Astrocyte of the cerebellum (primary cell): ENCODE results near the gene SLC45A2.
"Not testable (repeated sequence)": the region's sequence is repeated elsewhere in the genome, so short reads cannot be mapped to it uniquely, and the experiment has no call there.

Experiments
- DNase-seq: peaks from one replicate; pipeline ENCODE4 v3.0.0-alpha.2; 2011; ENCODE audit warnings: low read depth
- H3K4me3 ChIP-seq: 2 replicates; pipeline ENCODE4 v1.5.1; 2011; ENCODE audit warnings: mild to moderate bottlenecking, low read depth, low read length, moderate library complexity
- in situ Hi-C: cut with HindIII; loops from 2 replicates; pipeline ENCODE4 v1.10.0; 2017; ENCODE audit warnings: low sequenced_read_pairs
- TF ChIP-seq, protein P1 (sequence below): IDR thresholded peaks from 2 replicates; pipeline ENCODE4 v1.5.1; 2012; ENCODE audit warnings: low read length, low read depth, moderate library complexity, mild to moderate bottlenecking; ENCODE audit errors: missing control alignments

The SLC45A2 gene

DNA sequence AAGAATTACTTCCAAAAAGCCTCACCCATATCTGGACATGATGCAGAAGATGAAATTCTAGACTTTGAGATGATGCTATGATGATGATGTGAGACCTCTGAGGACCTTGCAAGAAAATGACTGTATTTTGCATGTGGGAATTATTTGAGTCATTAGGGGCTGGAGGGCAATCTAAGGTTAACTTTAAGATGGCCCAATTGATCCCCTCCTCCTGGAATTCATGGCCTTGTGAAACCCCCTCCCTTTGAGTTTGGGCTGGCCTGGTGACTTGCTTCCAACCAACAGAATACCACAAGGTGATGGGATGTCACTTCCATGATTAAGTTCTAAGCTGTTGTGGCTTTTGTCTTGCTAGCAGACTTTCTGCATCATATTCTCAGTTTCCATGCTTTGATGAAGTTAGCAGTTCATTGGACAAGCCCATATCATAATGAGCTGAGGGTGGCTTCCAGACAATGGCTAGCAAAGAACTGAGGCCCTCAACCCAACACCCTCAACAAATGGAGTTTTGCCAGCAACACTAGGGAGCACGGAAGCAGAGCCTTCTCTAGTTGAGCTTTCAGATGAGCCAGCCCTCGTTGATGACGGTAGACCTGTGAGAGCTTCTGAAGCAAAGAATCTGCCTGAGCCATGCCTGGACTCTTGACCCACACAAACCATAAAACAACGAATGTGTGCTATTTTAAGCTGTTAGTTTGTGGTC lies 30.8 kb upstream of the SLC45A2 start:
- TF ChIP-seq, protein P1, sequence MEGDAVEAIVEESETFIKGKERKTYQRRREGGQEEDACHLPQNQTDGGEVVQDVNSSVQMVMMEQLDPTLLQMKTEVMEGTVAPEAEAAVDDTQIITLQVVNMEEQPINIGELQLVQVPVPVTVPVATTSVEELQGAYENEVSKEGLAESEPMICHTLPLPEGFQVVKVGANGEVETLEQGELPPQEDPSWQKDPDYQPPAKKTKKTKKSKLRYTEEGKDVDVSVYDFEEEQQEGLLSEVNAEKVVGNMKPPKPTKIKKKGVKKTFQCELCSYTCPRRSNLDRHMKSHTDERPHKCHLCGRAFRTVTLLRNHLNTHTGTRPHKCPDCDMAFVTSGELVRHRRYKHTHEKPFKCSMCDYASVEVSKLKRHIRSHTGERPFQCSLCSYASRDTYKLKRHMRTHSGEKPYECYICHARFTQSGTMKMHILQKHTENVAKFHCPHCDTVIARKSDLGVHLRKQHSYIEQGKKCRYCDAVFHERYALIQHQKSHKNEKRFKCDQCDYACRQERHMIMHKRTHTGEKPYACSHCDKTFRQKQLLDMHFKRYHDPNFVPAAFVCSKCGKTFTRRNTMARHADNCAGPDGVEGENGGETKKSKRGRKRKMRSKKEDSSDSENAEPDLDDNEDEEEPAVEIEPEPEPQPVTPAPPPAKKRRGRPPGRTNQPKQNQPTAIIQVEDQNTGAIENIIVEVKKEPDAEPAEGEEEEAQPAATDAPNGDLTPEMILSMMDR = no peak
- no peak for DNase-seq
- no peak overlapping the region for H3K4me3 ChIP-seq
- in situ Hi-C loops = no loop called here

DNA sequence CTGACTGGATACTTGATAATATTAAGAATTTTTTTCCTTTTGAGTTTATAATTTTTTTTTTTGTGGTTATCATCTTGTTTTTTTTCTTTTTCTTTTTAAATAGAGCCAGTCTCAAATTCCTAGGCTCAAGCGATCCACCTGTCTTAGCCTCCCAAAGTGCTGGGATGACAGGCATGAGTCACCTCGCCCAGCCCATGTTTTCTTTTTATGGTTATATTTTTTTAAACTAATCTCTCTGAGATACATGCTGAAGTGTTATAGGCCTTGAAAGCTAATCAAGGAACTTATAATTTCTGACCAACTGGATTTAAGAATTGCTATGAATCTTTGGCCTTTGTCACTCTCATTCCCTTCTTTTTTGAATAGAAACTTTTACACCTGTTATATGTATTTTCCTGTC lies 30.1 kb upstream of the SLC45A2 start:
- TF ChIP-seq, protein P1 = no peak
- in situ Hi-C loops = no loop called here

DNA sequence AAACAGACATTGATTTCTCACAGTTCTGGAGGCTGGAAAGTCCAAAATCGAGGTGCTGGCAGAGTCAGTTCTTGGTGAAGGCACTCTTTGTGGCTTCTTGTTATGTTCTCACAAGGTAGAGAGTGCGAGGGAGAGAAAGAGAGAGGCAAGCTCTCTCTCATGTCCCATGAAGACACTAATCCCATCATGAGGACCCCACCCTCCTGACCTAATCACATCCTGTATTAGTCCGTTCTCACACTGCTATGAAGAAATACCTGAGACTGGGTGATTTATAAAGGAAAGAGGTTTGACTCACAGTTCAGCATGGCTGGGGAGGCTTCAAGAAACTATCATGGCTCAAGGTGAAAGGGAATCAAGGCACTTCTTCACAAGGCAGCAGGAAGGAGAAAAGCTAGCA lies 29.1 kb upstream of the SLC45A2 start:
- in situ Hi-C loops = no loop called here
- no peak overlapping the region for H3K4me3 ChIP-seq
- DNase-seq = no peak
- TF ChIP-seq, protein P1 = no peak

More for the DNA sequence above, 30.1 kb upstream of the SLC45A2 start:
- no peak for DNase-seq
- H3K4me3 ChIP-seq = no peak overlapping the region

DNA sequence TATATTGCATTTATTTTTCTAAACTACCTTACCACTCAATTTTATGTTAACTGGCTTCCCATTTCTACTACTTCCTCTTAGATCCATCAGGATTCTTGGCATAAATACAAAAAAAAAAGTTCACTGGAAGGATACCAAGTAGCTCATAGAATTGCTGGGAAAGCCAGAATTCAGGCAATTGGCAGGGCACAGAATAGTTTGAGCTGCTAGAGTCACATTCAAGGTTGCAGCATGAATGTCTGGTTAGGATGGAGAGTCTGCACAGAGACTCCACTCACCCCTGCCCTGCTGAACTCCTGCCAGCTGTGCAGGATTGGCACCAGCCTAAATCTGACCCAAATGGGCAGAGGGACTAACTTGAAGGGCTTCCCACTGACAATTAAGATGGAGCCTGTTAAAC lies 28.3 kb upstream of the SLC45A2 start:
- peak; percentile 40 for DNase-seq
- in situ Hi-C loops = no loop called here

DNA sequence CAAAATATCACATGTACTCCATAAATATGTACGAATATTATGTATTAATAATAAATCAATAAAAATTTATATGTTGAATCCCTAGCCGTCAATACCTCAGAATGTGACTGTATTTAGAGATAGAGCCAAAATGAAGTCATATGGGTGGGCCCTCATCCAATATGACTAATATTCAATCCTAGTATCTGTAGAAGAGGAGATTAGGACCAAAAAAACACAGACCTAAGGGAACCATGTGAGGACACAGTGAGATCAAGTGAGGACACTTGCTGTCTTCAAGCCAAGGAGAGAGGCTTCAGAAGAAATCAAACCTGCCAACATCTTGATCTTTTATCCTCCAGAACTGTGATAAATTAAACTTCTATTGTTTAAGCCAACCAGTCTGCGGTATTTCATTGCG lies 27.0 kb upstream of the SLC45A2 start:
- TF ChIP-seq, protein P1 = no peak
- in situ Hi-C loops = no loop called here
- no peak overlapping the region for H3K4me3 ChIP-seq
- no peak for DNase-seq

More for the DNA sequence above, 28.3 kb upstream of the SLC45A2 start:
- TF ChIP-seq, protein P1 = no peak
- H3K4me3 ChIP-seq = no peak overlapping the region

DNA sequence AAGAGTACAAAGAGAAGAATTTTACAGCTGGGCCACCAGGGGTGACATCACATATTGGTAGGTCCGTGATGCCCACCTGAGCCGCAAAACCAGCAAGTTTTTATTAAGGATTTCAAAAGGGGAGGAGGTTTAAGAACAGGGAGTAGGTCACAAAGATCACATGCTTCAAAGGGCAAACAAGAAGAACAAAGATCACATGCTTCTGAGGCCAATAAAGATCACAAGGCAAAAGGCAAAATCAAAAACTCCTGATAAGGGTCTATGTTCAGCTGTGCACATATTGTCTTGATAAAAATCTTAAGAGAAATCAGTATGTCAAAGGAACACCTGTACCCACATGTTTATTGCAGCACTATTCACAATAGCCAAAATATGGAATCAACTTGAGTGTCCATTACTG lies 25.7 kb upstream of the SLC45A2 start:
- in situ Hi-C loops, H3K4me3 ChIP-seq: not testable (repeated sequence)

GRCh38 chr5:34009610-34010009 lies 25.1 kb upstream of the SLC45A2 start:
- H3K4me3 ChIP-seq = no peak overlapping the region
- DNase-seq = no peak
- in situ Hi-C loops = no loop called here
- TF ChIP-seq, protein P1 = no peak

More for the DNA sequence above, 25.7 kb upstream of the SLC45A2 start:
- not testable (repeated sequence) for DNase-seq
